Mammary epithelial cell (primary cell): ENCODE measurements around the gene AOAH.

Experiments used
- CTCF ChIP-seq, 2 donors: IDR thresholded peaks in 1 of 2; conservative IDR thresholded peaks in 1 of 2; 2 replicates each; pipeline ENCODE4 v1.5.1; 2011 to 2012; ENCODE audit warnings: inconsistent platforms in 2 of 2, low read length in 2 of 2, mild to moderate bottlenecking in 2 of 2, control low read depth in 1 of 2, low read depth in 1 of 2; ENCODE audit not compliant: insufficient read depth in 1 of 2; ENCODE audit errors: extremely low read depth in 1 of 2
- EZH2 ChIP-seq: IDR thresholded peaks from 2 replicates; pipeline ENCODE4 v1.6.1; 2012; ENCODE audit warnings: low read length, inconsistent platforms, borderline replicate concordance

- TF ChIP-seq CTCF (conservative IDR thresholded peaks at IDR 0.05 in 1 of 2, IDR thresholded peaks at IDR 0.05 in 1 of 2; ENCODE audit: extremely low read depth in 1 of 2, insufficient read depth in 1 of 2, low read depth in 1 of 2, low read length in 2 of 2) (no peak), EZH2 (no peak)
Observed at GRCh38 chr7:36513393-36513792, 210.9 kb downstream of the AOAH start.
